GM06990 (cell line): ENCODE measurements around the gene AP4M1.

Experiments
- DNase-seq: peaks from one replicate; pipeline ENCODE4 v3.0.0-alpha.2; 2011; ENCODE audit not compliant: insufficient read length; ENCODE audit errors: extremely low read depth
- H3K27me3 ChIP-seq: replicated peaks from 2 replicates; pipeline ENCODE4 v1.6.0; 2011; ENCODE audit warnings: low read length; ENCODE audit not compliant: control insufficient read depth, insufficient read depth
- H3K36me3 ChIP-seq: 2 replicates; pipeline ENCODE4 v1.5.1; 2011; ENCODE audit warnings: low read length; ENCODE audit not compliant: control insufficient read depth, insufficient read depth
- H3K4me3 ChIP-seq: replicated peaks from 2 replicates; pipeline ENCODE4 v1.5.1; 2011; ENCODE audit warnings: low read depth, mild to moderate bottlenecking, control low read depth, low read length
- CTCF ChIP-seq: IDR thresholded peaks from 2 replicates; pipeline ENCODE4 v1.5.1; 2011; ENCODE audit warnings: low read length, control low read depth, mild to moderate bottlenecking, inconsistent platforms; ENCODE audit not compliant: insufficient read depth, poor library complexity, severe bottlenecking

Gene AP4M1

DNA sequence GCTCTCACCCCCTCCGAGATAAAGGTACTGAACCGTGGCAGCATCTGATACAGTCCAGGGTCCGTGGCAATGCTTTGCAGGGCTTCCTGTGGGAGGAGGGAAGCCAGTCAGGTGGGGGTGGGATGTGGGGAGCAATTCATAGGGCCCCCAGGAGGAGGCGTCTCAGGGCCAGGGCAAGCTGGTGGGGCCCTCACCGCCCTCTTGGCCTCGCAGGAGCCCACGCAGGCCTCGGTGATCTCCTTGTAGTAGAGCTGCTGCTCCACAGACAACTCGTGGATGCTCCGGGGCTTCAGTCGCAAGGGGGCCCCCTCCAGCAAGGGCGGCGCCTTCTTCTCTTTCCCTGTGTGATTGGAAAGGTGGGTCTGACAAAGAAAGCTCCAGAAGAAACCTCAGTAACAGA, 10.5 kb downstream of the AP4M1 start:
- no peak for DNase-seq
- H3K27me3 ChIP-seq = no peaks in the 10 kb centered on the region
- H3K36me3 ChIP-seq = peaks cover 21% of the 10 kb centered on the region
- no peak overlapping the region for H3K4me3 ChIP-seq
- TF ChIP-seq CTCF = no peak

GRCh38 chr7:100115026-100115425, 13.6 kb downstream of the AP4M1 start:
- H3K36me3 ChIP-seq = peaks cover 13% of the 10 kb centered on the region
- TF ChIP-seq CTCF = no peak
- no peak for DNase-seq
- no peak overlapping the region for H3K4me3 ChIP-seq
- H3K27me3 ChIP-seq = no peaks in the 10 kb centered on the region

GRCh38 chr7:100118388-100119071, 17.1 kb downstream of the AP4M1 start:
- TF ChIP-seq CTCF = no peak
- DNase-seq = no peak
- H3K4me3 ChIP-seq = peak overlapping the region; percentile 92
- no peaks in the 10 kb centered on the region for H3K27me3 ChIP-seq
- peaks cover 3% of the 10 kb centered on the region for H3K36me3 ChIP-seq

DNA sequence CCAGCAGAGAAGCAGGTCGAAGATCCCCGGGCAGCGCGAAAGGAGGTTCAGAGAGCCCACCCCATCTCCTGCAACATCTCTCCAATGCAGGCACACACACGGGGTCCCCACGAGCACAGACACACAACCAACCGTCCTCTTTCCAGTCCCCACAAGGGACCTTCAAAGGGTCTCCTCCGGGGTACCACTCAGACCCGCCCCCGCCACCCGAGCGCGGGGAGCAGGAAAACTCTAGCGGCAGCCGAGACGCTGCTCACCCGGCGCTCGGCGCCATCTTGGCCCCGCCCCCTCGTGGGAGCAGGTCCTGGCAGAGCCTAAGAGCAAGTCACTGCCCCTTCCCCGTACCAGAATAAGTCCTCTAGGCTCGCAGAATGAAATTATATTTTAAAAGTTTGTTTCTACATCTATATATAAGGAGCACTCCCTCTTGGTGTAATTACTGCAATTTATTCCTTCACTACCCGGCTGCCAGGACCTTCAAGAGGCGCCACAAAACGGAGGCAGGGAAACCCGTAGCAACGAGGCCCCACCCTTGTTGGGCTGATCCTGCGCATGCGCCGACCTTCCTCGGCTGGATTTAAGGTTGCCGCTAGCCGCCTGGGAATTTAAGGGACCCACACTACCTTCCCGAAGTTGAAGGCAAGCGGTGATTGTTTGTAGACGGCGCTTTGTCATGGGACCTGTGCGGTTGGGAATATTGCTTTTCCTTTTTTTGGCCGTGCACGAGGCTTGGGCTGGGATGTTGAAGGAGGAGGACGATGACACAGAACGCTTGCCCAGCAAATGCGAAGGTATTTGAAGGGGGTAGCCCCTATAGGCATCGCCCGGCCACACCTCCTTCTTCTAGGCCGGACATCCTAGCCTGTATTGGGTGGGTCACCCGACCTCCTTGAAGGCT, 17.9 kb downstream of the AP4M1 start, which contains the start of the genes CNPY4 and TAF6:
CNPY4 (plus strand) TSS at position 563 of the 898 bp plus-strand sequence; CDS start at position 674, 111 bp downstream.
TAF6 (minus strand) TSS at position 287 of the 898 bp plus-strand sequence. CDS start 5,149 bp downstream, outside the sequence.
- Histone ChIP-seq H3K4me3 (peak within 1 kb of the TSS; percentile 92), H3K27me3 (no peaks in the 10 kb centered on the region), H3K36me3 (no peaks in the 10 kb centered on the region; the same call in 1 of the 2 replicates)
- no peak for TF ChIP-seq CTCF
- DNase-seq = peak; percentile 90

DNA sequence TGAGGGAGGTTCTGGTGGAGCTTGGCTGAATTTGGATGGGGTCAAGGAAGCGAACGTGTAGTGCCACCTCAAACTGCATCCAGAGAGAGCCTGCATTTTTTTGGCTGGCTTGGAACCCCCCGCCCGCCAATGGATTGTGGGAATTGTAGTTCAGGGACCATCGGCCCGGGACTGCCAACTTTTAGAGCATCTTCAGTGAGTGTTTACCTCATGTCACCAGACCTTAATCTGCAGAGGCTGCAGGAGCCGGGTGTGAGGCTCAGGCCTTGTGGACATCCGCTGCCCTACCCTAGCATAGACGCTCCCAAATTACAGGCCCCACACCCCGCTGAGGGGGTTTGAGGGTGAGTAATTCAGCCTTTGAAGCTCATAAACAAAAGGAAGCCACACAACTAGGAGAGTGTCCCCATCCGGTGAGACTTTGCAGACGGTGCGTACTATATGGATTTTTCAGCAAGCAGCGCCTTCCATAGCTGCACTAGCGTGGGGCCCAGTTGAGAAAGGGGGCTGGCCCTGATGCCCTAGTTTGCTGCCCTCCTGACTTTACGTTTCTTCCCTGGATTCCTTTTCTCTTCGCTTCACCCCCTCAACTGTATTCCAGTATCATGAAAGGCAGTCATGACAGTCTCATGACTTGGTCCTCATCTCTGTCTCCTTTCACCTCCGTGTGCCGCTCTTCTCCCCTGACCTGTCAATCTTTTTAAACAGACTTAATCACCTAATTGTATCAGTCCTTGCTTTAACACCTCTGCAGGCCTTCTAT, 18.7 kb downstream of the AP4M1 start:
- no peaks in the 10 kb centered on the region; the same call in 1 of the 2 replicates for H3K36me3 ChIP-seq
- no peak for TF ChIP-seq CTCF
- no peaks in the 10 kb centered on the region for H3K27me3 ChIP-seq
- no peak for DNase-seq
- H3K4me3 ChIP-seq = peak overlapping the region; percentile 92
